ENCODE measurements around the gene POLR2M.

Gene POLR2M

GRCh38 chr15:57706405-57707209 is at the start of gene POLR2M:
Gene POLR2M, plus strand, starts transcription at chr15:57706714. Its CDS starts 129 bp downstream, at chr15:57706843.
- DNase-seq, result peak; percentile 38

- no peak for DNase-seq
Observed at GRCh38 chr15:57657619-57658018, 48.9 kb upstream of the POLR2M start.

- DNase-seq, result no peak
Observed at GRCh38 chr15:57662091-57662744, 44.3 kb upstream of the POLR2M start.

- DNase-seq, result no peak
Observed at GRCh38 chr15:57662802-57663201, 43.7 kb upstream of the POLR2M start.

- DNase-seq, result no peak
Observed at GRCh38 chr15:57663262-57663661, 43.3 kb upstream of the POLR2M start.

DNA sequence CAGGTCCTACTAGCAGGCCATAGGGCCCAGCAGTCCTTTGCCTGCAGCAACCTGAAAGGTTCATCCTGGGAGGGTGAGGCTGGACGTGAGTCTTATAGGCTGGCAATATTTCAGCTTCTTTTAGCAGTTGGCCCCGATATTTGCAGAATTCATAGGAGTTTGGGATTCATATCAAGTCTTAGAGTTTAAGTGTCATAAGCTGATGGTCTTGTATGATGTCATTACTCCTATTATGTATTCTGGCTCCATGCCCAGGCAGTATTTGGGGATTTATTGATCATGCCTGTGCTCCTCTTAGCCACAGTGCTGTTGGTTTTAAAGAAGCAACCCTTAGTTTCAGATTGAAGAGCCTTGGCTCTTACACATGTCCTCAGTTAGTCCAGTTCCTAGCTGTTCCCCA is 41.3 kb upstream of the POLR2M start:
- no peak for DNase-seq

- DNase-seq, result no peak
Observed at GRCh38 chr15:57665939-57666338, 40.6 kb upstream of the POLR2M start.

DNA sequence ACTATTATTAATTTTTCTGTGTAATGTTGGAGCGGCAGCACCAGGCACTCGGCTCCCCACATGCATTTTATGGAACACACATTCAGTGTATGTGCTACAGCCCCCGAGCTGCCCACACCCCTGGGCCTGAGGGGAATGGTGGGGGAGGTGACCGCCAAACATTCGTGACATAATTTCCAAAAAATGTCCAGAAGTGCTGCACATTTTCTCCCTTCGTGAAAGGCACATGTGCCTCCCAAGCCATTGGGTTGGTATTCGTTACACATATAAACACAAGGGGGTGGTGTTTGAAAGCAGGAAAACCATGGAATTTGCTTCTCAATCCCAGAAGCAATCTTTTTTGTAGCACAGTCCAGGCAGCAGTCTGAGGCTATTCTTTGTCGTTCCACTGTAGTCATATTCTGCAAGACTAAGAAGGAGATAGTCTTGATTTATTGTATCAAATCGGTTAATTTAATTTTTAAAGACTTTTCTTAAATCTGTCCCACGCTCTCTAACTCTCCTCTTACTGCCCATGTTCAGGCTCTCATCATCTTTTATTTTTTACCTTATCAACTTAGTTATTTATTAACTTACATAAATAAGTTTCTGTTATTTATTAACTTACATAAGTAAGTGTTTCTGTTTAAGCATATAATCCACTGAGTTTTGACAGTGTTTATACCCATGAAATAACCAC is 39.2 kb upstream of the POLR2M start:
- DNase-seq, result peak; percentile 14

DNA sequence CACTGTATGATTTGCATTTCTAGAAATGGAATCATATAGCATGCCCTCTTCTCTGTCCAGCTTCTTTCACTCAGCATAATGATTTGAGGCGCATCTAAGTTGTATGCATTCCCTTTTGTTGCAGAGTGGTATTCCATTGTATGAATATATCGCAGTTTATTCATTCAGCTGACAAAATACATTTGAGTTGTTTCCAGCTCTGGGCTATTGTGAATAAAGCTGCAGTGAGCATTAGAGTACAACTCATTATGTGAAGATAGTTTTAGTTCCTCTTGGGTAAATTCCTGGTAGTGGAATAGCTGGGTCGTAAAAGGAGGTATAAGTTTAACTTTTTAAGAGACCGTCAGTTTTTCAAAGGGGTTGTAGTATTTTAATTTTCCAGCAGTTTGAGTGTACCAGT is 38.5 kb upstream of the POLR2M start:
- no peak for DNase-seq

- no peak for DNase-seq
Observed at GRCh38 chr15:57671636-57672035, 34.9 kb upstream of the POLR2M start.

GRCh38 chr15:57675481-57676181 is 30.9 kb upstream of the POLR2M start:
- DNase-seq, result no peak

DNA sequence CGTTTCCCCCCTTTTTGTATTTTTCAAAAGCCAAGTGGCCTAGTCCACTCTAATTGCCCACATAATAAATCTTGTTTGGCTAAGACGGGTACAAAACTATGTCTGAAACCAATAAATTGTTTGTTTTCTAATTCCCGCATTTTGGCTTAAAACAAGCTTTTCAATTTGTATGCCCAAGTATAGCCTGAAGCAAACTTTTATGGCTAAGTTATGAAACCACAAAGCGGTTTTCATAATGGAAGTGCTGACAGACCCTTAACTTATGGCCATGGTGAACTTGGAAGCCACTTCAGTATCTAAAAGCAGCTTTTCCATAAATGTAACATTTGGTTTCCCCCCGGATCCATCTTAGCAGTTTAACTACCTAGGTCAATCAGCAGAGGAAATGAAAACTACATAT is 29.9 kb upstream of the POLR2M start:
- DNase-seq, result no peak

GRCh38 chr15:57677204-57677603 is 29.3 kb upstream of the POLR2M start:
- DNase-seq, result no peak

- DNase-seq, result no peak
Observed at GRCh38 chr15:57680021-57680420, 26.5 kb upstream of the POLR2M start.

DNA sequence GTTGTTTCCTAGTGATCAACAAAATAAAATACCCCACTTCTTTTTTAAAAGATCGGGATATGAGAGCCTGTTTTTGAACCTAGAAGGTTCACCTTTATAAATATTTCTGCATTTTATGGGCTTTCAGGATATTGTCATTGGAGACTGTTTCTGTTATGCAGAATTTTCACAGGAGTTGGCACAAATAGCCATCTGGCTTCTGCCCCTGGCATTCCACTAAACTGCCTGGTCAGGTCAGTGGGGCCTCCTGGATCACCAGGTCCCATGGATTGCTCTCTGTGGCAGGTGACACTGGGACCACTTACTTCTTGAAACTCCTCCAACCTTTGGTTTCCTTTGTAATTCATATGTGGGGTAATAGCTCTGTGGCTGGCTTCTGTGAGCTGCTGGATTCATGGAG is 25.5 kb upstream of the POLR2M start:
- no peak for DNase-seq

DNA sequence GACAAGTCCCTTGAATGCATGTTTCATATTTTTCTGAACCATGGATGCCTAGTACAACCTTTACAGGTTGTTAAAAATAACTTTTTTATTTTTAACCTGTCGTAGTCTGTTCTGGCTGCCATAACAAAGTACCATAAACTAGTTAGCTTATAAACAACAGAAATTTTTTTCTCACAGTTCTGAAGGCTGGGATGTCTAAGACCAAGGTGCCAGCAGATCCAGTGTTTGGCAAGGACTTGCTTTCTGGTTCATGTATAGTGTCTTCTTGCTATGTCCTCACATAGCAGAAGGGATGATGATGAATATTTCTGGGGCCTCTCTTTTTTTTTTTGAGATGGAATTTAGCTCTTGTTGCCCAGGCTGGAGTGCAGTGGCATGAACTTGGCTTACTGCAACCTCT is 23.0 kb upstream of the POLR2M start:
- DNase-seq, result no peak

DNA sequence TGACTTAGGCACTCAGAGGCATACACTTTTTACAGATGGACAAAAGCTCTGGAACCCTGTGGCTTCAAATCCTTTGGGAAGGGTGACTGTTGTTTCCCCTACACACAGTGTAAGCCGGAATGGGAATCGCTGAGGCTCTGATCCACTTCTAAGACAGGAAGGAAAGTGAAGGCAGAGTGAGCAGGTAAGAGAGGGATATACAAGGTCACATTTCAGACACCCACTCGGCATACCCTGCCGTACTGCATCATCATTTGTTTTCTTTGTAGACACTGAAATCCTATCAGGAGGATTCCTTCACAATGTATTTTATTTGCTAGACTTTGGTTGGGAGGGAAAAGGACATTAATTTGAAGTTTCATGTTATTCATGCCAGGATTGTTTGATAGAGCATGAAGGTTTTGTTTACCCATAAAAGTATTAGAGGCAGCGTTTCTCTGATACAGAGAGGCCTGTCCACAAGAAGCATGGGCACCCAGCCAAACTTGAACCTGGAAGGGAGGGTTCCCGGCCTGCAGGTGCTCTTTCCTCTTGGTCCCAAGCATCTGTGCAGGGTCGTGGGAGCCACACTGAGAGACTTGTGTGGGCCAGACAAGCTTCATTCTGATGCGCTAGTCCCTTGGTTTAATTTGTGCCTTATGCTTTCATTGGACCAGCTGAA is 21.9 kb upstream of the POLR2M start:
- no peak for DNase-seq

DNA sequence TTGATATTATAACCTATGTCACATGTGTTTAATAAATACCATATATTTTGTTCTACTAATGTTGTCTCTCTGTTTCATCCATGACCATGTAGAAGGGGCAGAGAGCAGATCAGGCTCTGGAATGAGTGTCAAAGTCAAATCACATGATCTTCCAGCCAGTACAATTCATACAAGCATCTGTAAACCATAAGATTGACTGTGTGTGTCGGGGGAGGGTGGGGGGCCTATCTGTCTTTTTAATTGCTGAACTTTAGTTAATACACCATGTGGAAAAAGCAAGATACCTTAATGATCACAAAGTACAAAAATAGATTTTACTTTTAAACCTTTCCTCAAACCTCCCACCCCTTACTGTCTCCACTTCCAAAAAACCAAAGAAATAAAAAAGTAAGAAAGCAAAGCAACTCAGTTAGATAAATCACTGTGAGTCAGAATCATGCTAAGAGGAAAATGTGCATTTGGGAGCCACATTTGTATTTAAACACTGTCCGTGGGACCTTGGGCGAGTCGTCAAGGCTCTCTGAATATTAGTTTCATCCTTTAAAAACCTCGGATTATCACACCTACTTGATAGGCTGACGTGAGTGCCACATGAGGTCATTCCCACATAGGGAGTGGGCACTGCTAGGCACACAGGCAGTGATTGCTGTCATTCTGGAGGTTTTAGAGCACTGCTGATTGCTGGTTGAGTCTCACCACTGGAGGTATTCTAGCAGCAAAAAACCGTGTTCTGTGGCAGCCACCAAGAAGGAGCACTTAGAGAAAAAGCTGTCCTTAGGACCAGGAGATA is 21.0 kb upstream of the POLR2M start:
- no peak for DNase-seq

- no peak for DNase-seq
Observed at GRCh38 chr15:57686657-57687056, 19.9 kb upstream of the POLR2M start.

DNA sequence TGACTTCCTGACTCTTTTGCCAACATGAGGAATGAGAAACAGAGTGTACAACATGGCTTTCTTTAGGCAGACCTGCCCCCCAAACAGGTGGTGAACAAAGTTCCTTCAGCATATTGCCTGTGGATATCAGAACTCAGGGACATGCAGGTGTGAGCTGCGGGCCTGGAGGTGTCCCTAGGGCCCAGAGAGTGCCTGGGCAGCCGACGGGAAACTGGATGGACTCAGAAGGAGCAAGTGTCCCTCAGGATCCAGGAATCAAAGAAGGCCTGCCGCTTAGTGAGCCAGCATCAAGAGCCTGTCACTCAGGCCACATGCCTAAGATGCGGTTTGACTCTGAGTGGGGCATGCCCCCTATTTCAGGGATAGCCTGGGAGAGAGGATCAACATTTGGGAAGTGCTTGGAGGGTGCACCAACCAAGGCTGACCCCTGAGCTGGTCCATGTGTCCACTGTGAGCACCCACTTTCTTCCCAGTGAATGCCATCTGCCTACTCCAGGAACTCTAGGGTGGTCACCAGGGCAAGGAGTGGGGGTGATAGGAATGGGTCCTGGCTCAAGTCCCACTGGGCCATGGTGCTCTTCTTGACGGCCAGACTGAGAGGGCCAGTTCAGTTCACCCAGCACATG is 16.1 kb upstream of the POLR2M start:
- no peak for DNase-seq

- no peak for DNase-seq
Observed at GRCh38 chr15:57691082-57691481, 15.4 kb upstream of the POLR2M start.

All from 8988T (cell line).